Kidney (tissue), 14 donors: ENCODE measurements around the gene CHSY1. TPM values are rescaled to one million over a fixed set of nuclear protein-coding genes. Genes with fewer than 3 reads are reported as not detected.

ENCODE experiments used
- DNase-seq, 5 donors: peaks; one replicate each; pipeline ENCODE4 v3.0.0-alpha.2; 2013 to 2020
- FAIRE-seq: peaks from 2 replicates; lab custom pipeline; 2012; peaks lifted over from hg19 to GRCh38; lab: Jason Lieb, UNC
- H3K27ac ChIP-seq, 2 donors: one replicate each; pipeline ENCODE4 v1.7.0; 2013; ENCODE audit warnings: low read depth in 2 of 2, low read length in 2 of 2, inconsistent platforms in 1 of 2
- H3K27me3 ChIP-seq: one replicate; pipeline ENCODE4 v1.7.1; 2013; ENCODE audit warnings: low read length, inconsistent platforms; ENCODE audit not compliant: control insufficient read depth, insufficient read depth
- H3K36me3 ChIP-seq, 3 donors: one replicate each; pipeline versions ENCODE4 v1.7.0 to v1.7.1; 2013; ENCODE audit warnings: low read length in 3 of 3, control low read depth in 1 of 3, inconsistent platforms in 1 of 3; ENCODE audit not compliant: insufficient read depth in 3 of 3, control insufficient read depth in 2 of 3
- H3K4me1 ChIP-seq, 3 donors: one replicate each; pipeline versions ENCODE4 v1.7.0 to v1.7.1; 2013; ENCODE audit warnings: low read length in 3 of 3, inconsistent platforms in 1 of 3, low read depth in 1 of 3; ENCODE audit not compliant: control insufficient read depth in 2 of 3, insufficient read depth in 2 of 3
- H3K4me3 ChIP-seq, 3 donors: one replicate each; pipeline versions ENCODE4 v1.7.0 to v1.8.1; 2013; ENCODE audit warnings: low read length in 3 of 3, control low read depth in 1 of 3, inconsistent platforms in 1 of 3
- H3K9ac ChIP-seq, 3 donors: one replicate each; pipeline versions ENCODE4 v1.7.0 to v1.7.1; 2013; ENCODE audit warnings: low read length in 3 of 3, control low read depth in 1 of 3, inconsistent platforms in 1 of 3
- H3K9me3 ChIP-seq, 3 donors: one replicate each; pipeline versions ENCODE4 v1.7.0 to v1.7.1; 2013; ENCODE audit warnings: low read length in 3 of 3, control low read depth in 1 of 3, inconsistent platforms in 1 of 3; ENCODE audit not compliant: control insufficient read depth in 2 of 3, insufficient read depth in 1 of 3
- CTCF ChIP-seq: IDR thresholded peaks from 3 replicates; pipeline ENCODE4 v1.5.1; 2012; ENCODE audit warnings: mild to moderate bottlenecking, moderate library complexity, borderline replicate concordance; ENCODE audit not compliant: insufficient read depth; ENCODE audit errors: extremely low read depth
- intact Hi-C: fragments of 100-400 bp; cut with DNase I; formaldehyde crosslinking; loops from one replicate; pipeline ENCODE4 v1.11.1; 2022
- polyA plus RNA-seq: library from polyadenylated mRNA; stranded (reverse); fragments of 350-450 nt; fragmentation: Illumina TruSeq; extraction: RNeasy Lipid Tissue Mini Kit (QIAGEN cat#74804); gene quantifications from one replicate; pipeline ENCODE4 v1.2.3, GENCODE V29; 2014; ENCODE audit warnings: low read depth, low replicate concordance; ENCODE audit not compliant: insufficient read depth
- total RNA-seq: library from RNA; stranded (reverse); fragmentation: NEBNext Ultra II Directional; extraction: Animal tissue kit (Norgen Biotek cat#: 25700); gene quantifications from one replicate; pipeline ENCODE4 v1.2.1, GENCODE V29; 2021
- donor health status: control.
- donor health status: control.
- donor health status: control.
- donor health status: control.
- donor health status: control.
- donor health status: DM: yes; HTN: yes; CAD: no.
- donor health status: Normal renal cell carcinoma (clear cell type).

Gene CHSY1
- total and polyA plus RNA-seq, 2 donors from 2014 or later, result 7.2 to 41.6 TPM

GRCh38 chr15:101133751-101134261 lies 118.0 kb downstream of the CHSY1 start:
- no peaks in the 10 kb centered on the region for H3K27me3 ChIP-seq
- intact Hi-C loops, result no loop called here
- H3K4me3 ChIP-seq, result no peak overlapping the region
- no peak overlapping the region for H3K27ac ChIP-seq
- no peak for FAIRE-seq
- no peaks in the 10 kb centered on the region for H3K36me3 ChIP-seq
- no peak overlapping the region for H3K9ac ChIP-seq
- DNase-seq, result peak in 1 of 5 donors; percentile 51
- no peaks in the 10 kb centered on the region for H3K4me1 ChIP-seq
- peaks cover 0 to 3% (median 0%) of the 10 kb centered on the region in 3 donors for H3K9me3 ChIP-seq
- no peak for TF ChIP-seq CTCF

GRCh38 chr15:101133181-101133460 lies 118.7 kb downstream of the CHSY1 start:
- TF ChIP-seq CTCF, result no peak

GRCh38 chr15:101132390-101133180 lies 119.3 kb downstream of the CHSY1 start:
- H3K9me3 ChIP-seq, result peaks cover 0 to 11% (median 0%) of the 10 kb centered on the region in 3 donors
- intact Hi-C loops, result no loop called here
- no peaks in the 10 kb centered on the region for H3K27me3 ChIP-seq
- H3K36me3 ChIP-seq, result no peaks in the 10 kb centered on the region
- no peak for FAIRE-seq
- no peak overlapping the region for H3K27ac ChIP-seq
- H3K4me1 ChIP-seq, result peaks cover 0 to 3% (median 0%) of the 10 kb centered on the region in 3 donors
- DNase-seq, result peak in 2 of 5 donors; percentile 24 to 45
- no peak overlapping the region for H3K9ac ChIP-seq
- no peak for TF ChIP-seq CTCF
- no peak overlapping the region for H3K4me3 ChIP-seq

More at GRCh38 chr15:101133181-101133460, 118.7 kb downstream of the CHSY1 start:
- peaks cover 0 to 9% (median 0%) of the 10 kb centered on the region in 3 donors for H3K9me3 ChIP-seq
- no peak overlapping the region for H3K9ac ChIP-seq
- intact Hi-C loops, result no loop called here
- H3K4me3 ChIP-seq, result no peak overlapping the region
- H3K27me3 ChIP-seq, result no peaks in the 10 kb centered on the region
- H3K4me1 ChIP-seq, result peaks cover 0 to 3% (median 0%) of the 10 kb centered on the region in 3 donors
- H3K27ac ChIP-seq, result no peak overlapping the region
- DNase-seq, result peak in 2 of 5 donors; percentile 31 to 77
- FAIRE-seq, result no peak
- no peaks in the 10 kb centered on the region for H3K36me3 ChIP-seq
